Transverse colon (tissue), 3 donors: Measurements from ENCODE around the gene ARHGAP21.

Source experiments
- CTCF ChIP-seq, 5 experiments: fragments of 200-600 bp in 3 of 5; fragments of 450-650 bp in 2 of 5; sonication (generic) in 3 of 5; IDR thresholded peaks; 1 replicate in 2 of 5; 2 replicates in 3 of 5; pipeline ENCODE4 v1.5.1; 2016 to 2017; ENCODE audit warnings: antibody characterized with exemption in 5 of 5, inconsistent platforms in 3 of 5, mild to moderate bottlenecking in 2 of 5, moderate library complexity in 1 of 5
- EP300 ChIP-seq: sonication (generic); formaldehyde crosslinking; IDR thresholded peaks from one replicate; pipeline ENCODE4 v1.6.1; 2017; ENCODE audit warnings: antibody characterized with exemption, low read depth
- POLR2A ChIP-seq: fragments of 450-650 bp; IDR thresholded peaks from one replicate; pipeline ENCODE4 v1.6.1; 2016; ENCODE audit warnings: antibody characterized with exemption, mild to moderate bottlenecking, moderate library complexity

GRCh38 chr10:24771943-24772694 lies 48.4 kb upstream of the ARHGAP21 start:
- TF ChIP-seq CTCF (IDR thresholded peaks at IDR 0.05), result no peak
- TF ChIP-seq POLR2A, result no peak
- no peak for TF ChIP-seq EP300
